HEK293 (cell line): Measurements from ENCODE around the gene FGF19.

Source experiments
- CTCF ChIA-PET: fragments of 350-600 bp; formaldehyde crosslinking; extraction: SDS; loops from one replicate; lab custom pipeline; 2021; ENCODE audit warnings: antibody characterized with exemption; lab: Yijun Ruan, JAX
- POLR2A ChIA-PET: fragments of 300-600 bp; formaldehyde crosslinking; extraction: SDS; loops from one replicate; lab custom pipeline; 2020; ENCODE audit warnings: antibody characterized with exemption, inconsistent platforms; lab: Yijun Ruan, JAX
- H3K27ac ChIP-seq: fragments of 200-500 bp; sonication (Bioruptor generic); 2 replicates; pipeline ENCODE4 v1.5.1; 2014; ENCODE audit warnings: low read depth, low read length, control low read depth, inconsistent platforms; ENCODE audit errors: extremely low read depth
- H3K36me3 ChIP-seq, 2 experiments: fragments of 200-500 bp in 1 of 2; sonication (Bioruptor generic) in 1 of 2; 1 replicate in 1 of 2; 2 replicates in 1 of 2; pipeline ENCODE4 v1.5.1; 2014 to 2017; ENCODE audit warnings: inconsistent platforms in 2 of 2, low read length in 2 of 2; ENCODE audit not compliant: control insufficient read depth in 2 of 2, insufficient read depth in 1 of 2
- H3K4me1 ChIP-seq: fragments of 200-500 bp; sonication (Bioruptor generic); 2 replicates; pipeline ENCODE4 v1.5.1; 2014; ENCODE audit warnings: mild to moderate bottlenecking, low read length, inconsistent platforms; ENCODE audit not compliant: control insufficient read depth, insufficient read depth
- H3K4me3 ChIP-seq: 2 replicates; pipeline ENCODE4 v1.5.1; 2011; ENCODE audit warnings: low read depth, mild to moderate bottlenecking, control low read depth, low read length, moderate library complexity
- H3K9me3 ChIP-seq: fragments of 200-500 bp; sonication (Bioruptor generic); 2 replicates; pipeline ENCODE4 v1.5.1; 2014; ENCODE audit warnings: low read depth, low read length, inconsistent platforms; ENCODE audit not compliant: control insufficient read depth, insufficient read depth
- EGR2 ChIP-seq: fragments of 450-650 bp; formaldehyde crosslinking; IDR thresholded peaks from 2 replicates; pipeline ENCODE4 v1.5.1; 2016; ENCODE audit warnings: low read depth, missing biosample characterization, missing genetic modification characterization
- KLF7 ChIP-seq: fragments of 450-650 bp; formaldehyde crosslinking; IDR thresholded peaks from 2 replicates; pipeline ENCODE4 v1.5.1; 2016; ENCODE audit warnings: missing biosample characterization, missing genetic modification characterization, borderline replicate concordance
- SCRT2 ChIP-seq: fragments of 450-650 bp; formaldehyde crosslinking; IDR thresholded peaks from 2 replicates; pipeline ENCODE4 v1.5.1; 2016; ENCODE audit warnings: missing biosample characterization, missing genetic modification characterization
- TCF7L2 ChIP-seq: IDR thresholded peaks from 2 replicates; pipeline ENCODE4 v1.6.1; 2011; ENCODE audit warnings: low read depth, mild to moderate bottlenecking, inconsistent platforms, low read length, moderate library complexity, borderline replicate concordance
- WT1 ChIP-seq: fragments of 450-650 bp; formaldehyde crosslinking; IDR thresholded peaks from 2 replicates; pipeline ENCODE4 v1.5.1; 2016; ENCODE audit warnings: missing biosample characterization, missing genetic modification characterization
- ZBTB20 ChIP-seq: fragments of 450-650 bp; formaldehyde crosslinking; IDR thresholded peaks from 2 replicates; pipeline ENCODE4 v1.5.1; 2016; ENCODE audit warnings: missing biosample characterization, missing genetic modification characterization
- ZNF114 ChIP-seq: fragments of 450-650 bp; formaldehyde crosslinking; IDR thresholded peaks from 2 replicates; pipeline ENCODE4 v1.5.0; 2017; ENCODE audit warnings: missing biosample characterization, missing genetic modification characterization
- ZNF184 ChIP-seq: fragments of 450-650 bp; IDR thresholded peaks from 2 replicates; pipeline ENCODE4 v1.5.1; 2018; ENCODE audit warnings: missing biosample characterization, mild to moderate bottlenecking, missing genetic modification characterization
- ZNF335 ChIP-seq: fragments of 450-650 bp; formaldehyde crosslinking; conservative IDR thresholded peaks from 2 replicates; pipeline ENCODE4 v1.5.1; 2016; ENCODE audit warnings: missing biosample characterization, missing genetic modification characterization
- ZNF398 ChIP-seq: fragments of 450-650 bp; formaldehyde crosslinking; IDR thresholded peaks from 2 replicates; pipeline ENCODE4 v1.5.1; 2017; ENCODE audit warnings: missing biosample characterization, missing genetic modification characterization
- ZNF473 ChIP-seq: fragments of 450-650 bp; formaldehyde crosslinking; IDR thresholded peaks from 2 replicates; pipeline ENCODE4 v1.5.1; 2017; ENCODE audit warnings: missing biosample characterization, missing genetic modification characterization
- ZNF48 ChIP-seq: fragments of 450-650 bp; formaldehyde crosslinking; IDR thresholded peaks from 2 replicates; pipeline ENCODE4 v1.5.1; 2016; ENCODE audit warnings: missing biosample characterization, missing genetic modification characterization
- ZNF558 ChIP-seq: fragments of 450-650 bp; formaldehyde crosslinking; IDR thresholded peaks from 2 replicates; pipeline ENCODE4 v1.5.1; 2016; ENCODE audit warnings: missing biosample characterization, missing genetic modification characterization
- ZNF571 ChIP-seq: fragments of 450-650 bp; formaldehyde crosslinking; IDR thresholded peaks from 2 replicates; pipeline ENCODE4 v1.5.0; 2017; ENCODE audit warnings: missing biosample characterization, missing genetic modification characterization
- ZNF585B ChIP-seq: fragments of 450-650 bp; formaldehyde crosslinking; IDR thresholded peaks from 2 replicates; pipeline ENCODE4 v1.5.1; 2016; ENCODE audit warnings: missing biosample characterization, missing genetic modification characterization
- ZNF629 ChIP-seq: fragments of 450-650 bp; formaldehyde crosslinking; IDR thresholded peaks from 2 replicates; pipeline ENCODE4 v1.5.1; 2017; ENCODE audit warnings: missing biosample characterization, missing genetic modification characterization
- ZNF670 ChIP-seq: fragments of 450-650 bp; formaldehyde crosslinking; IDR thresholded peaks from 2 replicates; pipeline ENCODE4 v1.5.1; 2016; ENCODE audit warnings: missing biosample characterization, missing genetic modification characterization, low read depth
- ZNF791 ChIP-seq: fragments of 450-650 bp; formaldehyde crosslinking; IDR thresholded peaks from 2 replicates; pipeline ENCODE4 v1.5.1; 2016; ENCODE audit warnings: missing biosample characterization, missing genetic modification characterization
- ZSCAN23 ChIP-seq: fragments of 450-650 bp; formaldehyde crosslinking; IDR thresholded peaks from 2 replicates; pipeline ENCODE4 v1.5.1; 2016; ENCODE audit warnings: missing biosample characterization, missing genetic modification characterization
- ZSCAN30 ChIP-seq: fragments of 450-650 bp; IDR thresholded peaks from 2 replicates; pipeline ENCODE4 v1.5.1; 2018; ENCODE audit warnings: missing biosample characterization, mild to moderate bottlenecking, missing genetic modification characterization, moderate library complexity
- ZXDB ChIP-seq: fragments of 450-650 bp; formaldehyde crosslinking; IDR thresholded peaks from 2 replicates; pipeline ENCODE4 v1.5.1; 2016; ENCODE audit warnings: missing biosample characterization, missing genetic modification characterization

Gene FGF19

DNA sequence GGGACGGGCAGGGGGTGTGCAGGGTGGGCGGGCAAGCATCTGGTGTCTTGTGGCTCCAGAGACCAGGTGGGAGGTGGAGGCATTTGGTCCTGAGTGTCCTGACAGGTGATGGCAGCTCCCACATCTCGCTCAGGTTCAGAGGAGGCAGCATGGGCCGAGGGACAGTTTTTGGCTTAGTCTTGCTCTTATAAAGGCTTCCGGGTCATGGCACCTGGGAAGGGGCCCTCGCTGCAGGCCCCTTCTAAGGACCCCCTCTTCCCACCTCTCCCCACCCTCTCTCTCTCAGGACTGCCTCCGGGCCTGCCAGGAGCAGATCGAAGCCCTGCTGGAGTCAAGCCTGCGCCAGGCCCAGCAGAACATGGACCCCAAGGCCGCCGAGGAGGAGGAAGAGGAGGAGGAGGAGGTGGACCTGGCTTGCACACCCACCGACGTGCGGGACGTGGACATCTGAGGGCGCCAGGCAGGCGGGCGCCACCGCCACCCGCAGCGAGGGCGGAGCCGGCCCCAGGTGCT, 52.9 kb downstream of the FGF19 start:
- H3K4me1 ChIP-seq, result no peaks in the 10 kb centered on the region
- peaks cover 5 to 71% of the 10 kb centered on the region in 2 experiments; a peak in 1 of 3 replicates for H3K36me3 ChIP-seq
- CTCF ChIA-PET, result no interaction called here
- H3K27ac ChIP-seq, result no peak overlapping the region
- H3K4me3 ChIP-seq, result no peak overlapping the region
- POLR2A ChIA-PET, result no interaction called here
- TF ChIP-seq EGR2 (tag by site-specific recombination), result 0 out of 2 replicates have a peak, but pooled peaks have one; percentile 8
- TF ChIP-seq ZNF571 (tag by site-specific recombination), result no peak
- peak; percentile 60 for TF ChIP-seq ZNF335 (tag by site-specific recombination)
- TF ChIP-seq ZNF398 (tag by site-specific recombination), result no peak
- TF ChIP-seq ZNF558, result no peak
- no peak for TF ChIP-seq ZNF585B (tag by site-specific recombination)
- no peaks in the 10 kb centered on the region for H3K9me3 ChIP-seq

- no peaks in the 10 kb centered on the region for H3K9me3 ChIP-seq
- ChIA-PET CTCF (interaction anchor here (0.6 kb wide), 1 partner anchor 701 kb away, joined by 3 read pairs; no protein-coding TSS in a partner anchor), POLR2A (no interaction called here)
- no peak overlapping the region for H3K27ac ChIP-seq
- peaks cover 5 to 78% of the 10 kb centered on the region in 2 experiments; a peak in 1 of 3 replicates for H3K36me3 ChIP-seq
- TF ChIP-seq TCF7L2 (no peak), ZNF114 (tag by site-specific recombination) (no peak), ZSCAN23 (tag by site-specific recombination) (no peak)
- no peak overlapping the region for H3K4me3 ChIP-seq
- no peaks in the 10 kb centered on the region for H3K4me1 ChIP-seq
These were observed 53.6 kb downstream of the FGF19 start for GRCh38 chr11:69650081-69650831.

DNA sequence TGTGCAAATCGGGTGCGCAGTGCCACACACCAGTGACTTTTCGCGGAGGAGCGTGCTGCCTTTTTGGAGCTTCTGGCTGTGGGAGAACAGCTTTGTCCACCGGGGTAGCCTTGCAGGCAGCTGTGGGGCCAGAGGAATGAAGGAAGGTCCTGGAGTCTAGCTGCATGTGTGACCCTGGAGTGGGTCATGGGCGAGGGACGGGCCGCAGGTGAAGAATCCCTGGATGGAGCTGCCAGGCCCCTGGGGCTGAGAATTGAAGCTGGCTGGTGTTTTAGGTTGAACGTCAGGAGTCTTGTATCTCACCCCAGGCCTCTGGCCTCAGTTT, 54.3 kb downstream of the FGF19 start:
- peaks cover 5 to 85% of the 10 kb centered on the region in 2 experiments; a peak in 1 of 3 replicates for H3K36me3 ChIP-seq
- CTCF ChIA-PET, result interaction anchor here (0.6 to 0.8 kb wide), 2 partner anchors 17 to 702 kb away, joined by 3 read pairs; no protein-coding TSS in a partner anchor
- no peaks in the 10 kb centered on the region for H3K9me3 ChIP-seq
- TF ChIP-seq ZSCAN30 (tag by site-specific recombination), result no peak
- TF ChIP-seq ZXDB (tag by site-specific recombination), result no peak
- TF ChIP-seq WT1 (tag by site-specific recombination), result no peak
- TF ChIP-seq KLF7 (tag by site-specific recombination), result no peak
- TF ChIP-seq ZNF473 (tag by site-specific recombination), result no peak
- TF ChIP-seq ZNF629 (tag by site-specific recombination), result no peak
- TF ChIP-seq ZNF48, result no peak
- TF ChIP-seq ZBTB20, result no peak
- TF ChIP-seq ZNF791, result no peak
- no peak for TF ChIP-seq ZNF670 (tag by site-specific recombination)
- TF ChIP-seq SCRT2 (tag by site-specific recombination), result no peak
- TF ChIP-seq ZNF184 (tag by site-specific recombination), result no peak
- no peaks in the 10 kb centered on the region for H3K4me1 ChIP-seq
- H3K4me3 ChIP-seq, result no peak overlapping the region
- H3K27ac ChIP-seq, result no peak overlapping the region
- POLR2A ChIA-PET, result no interaction called here
